GM12873 (cell line): ENCODE measurements around the gene CADPS2.

Experiments used
- CTCF ChIP-seq: IDR thresholded peaks from 2 replicates; pipeline ENCODE4 v1.5.1; 2012; ENCODE audit warnings: low read depth, mild to moderate bottlenecking, moderate library complexity, low read length, control low read depth; ENCODE audit not compliant: insufficient read depth; ENCODE audit errors: missing control alignments

Gene CADPS2

GRCh38 chr7:122802301-122802751, 83.9 kb downstream of the CADPS2 start:
- TF ChIP-seq CTCF, result no peak

- no peak for TF ChIP-seq CTCF
Measured at GRCh38 chr7:122791959-122792545, 94.2 kb downstream of the CADPS2 start.

GRCh38 chr7:122790591-122790990, 95.7 kb downstream of the CADPS2 start:
- no peak for TF ChIP-seq CTCF

GRCh38 chr7:122790132-122790531, 96.1 kb downstream of the CADPS2 start:
- no peak for TF ChIP-seq CTCF

- TF ChIP-seq CTCF, result no peak
Measured at GRCh38 chr7:122789156-122789555, 97.1 kb downstream of the CADPS2 start.

GRCh38 chr7:122770686-122771335, 115.4 kb downstream of the CADPS2 start:
- no peak for TF ChIP-seq CTCF

- TF ChIP-seq CTCF, result no peak
Measured at GRCh38 chr7:122768827-122769226, 117.4 kb downstream of the CADPS2 start.
